ENCODE measurements around the gene CEACAM4.

DNA sequence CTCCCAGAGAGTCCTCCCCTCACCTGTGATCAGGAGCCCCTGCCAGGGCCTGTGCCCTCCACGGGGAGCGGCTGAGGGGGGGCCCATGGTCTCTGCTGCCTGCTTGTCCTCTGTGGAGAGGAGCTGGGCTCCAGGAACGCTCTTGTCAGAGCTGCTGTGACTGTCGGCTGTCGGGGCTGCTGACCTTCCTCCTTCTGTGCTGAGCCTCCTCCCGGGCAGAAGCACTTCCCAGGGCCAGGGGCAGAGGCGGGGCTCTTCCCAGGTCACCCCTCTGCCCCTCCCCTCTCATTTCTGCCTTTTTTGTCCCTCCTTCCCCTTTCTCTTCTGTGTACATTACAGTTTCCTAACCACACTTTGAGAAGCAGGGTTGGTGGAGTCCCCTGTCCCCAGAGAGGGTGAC, at the start of gene CEACAM4:
- TF ChIP-seq, protein P1, sequence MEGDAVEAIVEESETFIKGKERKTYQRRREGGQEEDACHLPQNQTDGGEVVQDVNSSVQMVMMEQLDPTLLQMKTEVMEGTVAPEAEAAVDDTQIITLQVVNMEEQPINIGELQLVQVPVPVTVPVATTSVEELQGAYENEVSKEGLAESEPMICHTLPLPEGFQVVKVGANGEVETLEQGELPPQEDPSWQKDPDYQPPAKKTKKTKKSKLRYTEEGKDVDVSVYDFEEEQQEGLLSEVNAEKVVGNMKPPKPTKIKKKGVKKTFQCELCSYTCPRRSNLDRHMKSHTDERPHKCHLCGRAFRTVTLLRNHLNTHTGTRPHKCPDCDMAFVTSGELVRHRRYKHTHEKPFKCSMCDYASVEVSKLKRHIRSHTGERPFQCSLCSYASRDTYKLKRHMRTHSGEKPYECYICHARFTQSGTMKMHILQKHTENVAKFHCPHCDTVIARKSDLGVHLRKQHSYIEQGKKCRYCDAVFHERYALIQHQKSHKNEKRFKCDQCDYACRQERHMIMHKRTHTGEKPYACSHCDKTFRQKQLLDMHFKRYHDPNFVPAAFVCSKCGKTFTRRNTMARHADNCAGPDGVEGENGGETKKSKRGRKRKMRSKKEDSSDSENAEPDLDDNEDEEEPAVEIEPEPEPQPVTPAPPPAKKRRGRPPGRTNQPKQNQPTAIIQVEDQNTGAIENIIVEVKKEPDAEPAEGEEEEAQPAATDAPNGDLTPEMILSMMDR (IDR thresholded peaks at IDR 0.05) = no peak
- no peak for TF ChIP-seq ZFX (IDR thresholded peaks at IDR 0.05; ENCODE audit: borderline replicate concordance)
